ENCODE data around the gene TSPAN19.
"Not testable (repeated sequence)": the region's sequence is repeated elsewhere in the genome, so short reads cannot be mapped to it uniquely, and the experiment has no call there.

The TSPAN19 gene

GRCh38 chr12:85036234-85036707 is at the start of gene TSPAN19, which contains the start of gene LRRIQ1:
Gene TSPAN19, minus strand, starts transcription at chr12:85036277. Its CDS starts 6,331 bp downstream, at chr12:85029946.
Gene LRRIQ1, plus strand, starts transcription at chr12:85036351. Its CDS starts 1,826 bp downstream, at chr12:85038177.
- no peak for DNase-seq (ENCODE audit: low read depth in 2 of 2)

- no peak for DNase-seq (ENCODE audit: low read depth in 2 of 2)
Measured at GRCh38 chr12:85085066-85085465, 49.0 kb upstream of the TSPAN19 start.

GRCh38 chr12:85076688-85077430 is 40.8 kb upstream of the TSPAN19 start:
- DNase-seq (ENCODE audit: low read depth in 2 of 2) = no peak

GRCh38 chr12:85072826-85073225 is 36.7 kb upstream of the TSPAN19 start:
- DNase-seq (ENCODE audit: low read depth in 2 of 2) = no peak

GRCh38 chr12:85065837-85066482 is 29.9 kb upstream of the TSPAN19 start:
- DNase-seq (ENCODE audit: low read depth in 2 of 2) = no peak

GRCh38 chr12:85060916-85061315 is 24.8 kb upstream of the TSPAN19 start:
- no peak for DNase-seq (ENCODE audit: low read depth in 2 of 2)

GRCh38 chr12:85059594-85059993 is 23.5 kb upstream of the TSPAN19 start:
- DNase-seq (ENCODE audit: low read depth in 2 of 2) = no peak

GRCh38 chr12:85058339-85058738 is 22.3 kb upstream of the TSPAN19 start:
- DNase-seq (ENCODE audit: low read depth in 2 of 2) = no peak

GRCh38 chr12:85057370-85057963 is 21.4 kb upstream of the TSPAN19 start:
- DNase-seq (ENCODE audit: low read depth in 2 of 2) = no peak

- no peak for DNase-seq (ENCODE audit: low read depth in 2 of 2)
Measured at GRCh38 chr12:85043829-85044228, 7.8 kb upstream of the TSPAN19 start.

- DNase-seq (ENCODE audit: low read depth in 2 of 2) = no peak
Measured at GRCh38 chr12:85041395-85041794, 5.3 kb upstream of the TSPAN19 start.

- DNase-seq (ENCODE audit: low read depth in 2 of 2) = no peak
Measured at GRCh38 chr12:85036733-85037132, 656 bp upstream of the TSPAN19 start.

GRCh38 chr12:85029456-85029855 is 6.6 kb downstream of the TSPAN19 start:
- no peak for DNase-seq (ENCODE audit: low read depth in 2 of 2)

- DNase-seq (ENCODE audit: low read depth in 2 of 2) = no peak
Measured at GRCh38 chr12:85018098-85018497, 18.0 kb downstream of the TSPAN19 start.

- DNase-seq (ENCODE audit: low read depth in 2 of 2) = no peak
Measured at GRCh38 chr12:85017618-85018017, 18.5 kb downstream of the TSPAN19 start.

GRCh38 chr12:85017133-85017532 is 18.9 kb downstream of the TSPAN19 start:
- no peak for DNase-seq (ENCODE audit: low read depth in 2 of 2)

GRCh38 chr12:85016413-85016812 is 19.7 kb downstream of the TSPAN19 start:
- no peak for DNase-seq (ENCODE audit: low read depth in 2 of 2)

- no peak for DNase-seq (ENCODE audit: low read depth in 2 of 2)
Measured at GRCh38 chr12:85007836-85008235, 28.2 kb downstream of the TSPAN19 start.

GRCh38 chr12:85006206-85006605 is 29.9 kb downstream of the TSPAN19 start:
- DNase-seq (ENCODE audit: low read depth in 2 of 2) = no peak

GRCh38 chr12:85005615-85006014 is 30.5 kb downstream of the TSPAN19 start:
- DNase-seq (ENCODE audit: low read depth in 2 of 2) = no peak

- not testable (repeated sequence) for DNase-seq (ENCODE audit: low read depth in 2 of 2)
Measured at GRCh38 chr12:85005047-85005446, 31.0 kb downstream of the TSPAN19 start.

GRCh38 chr12:85004204-85004603 is 31.9 kb downstream of the TSPAN19 start:
- DNase-seq (ENCODE audit: low read depth in 2 of 2) = no peak

Measured in stimulated activated CD4-positive, alpha-beta T cell treated with anti-CD3 and anti-CD28 coated beads, Interleukin-1b, Interleukin-23, amount 100 ng/mL, for 1 hour (primary cell).